Activated CD8-positive, alpha-beta T cell treated with anti-CD3 and anti-CD28 coated beads, Interleukin-2, amount 10 ng/mL, durations not matched to agents 7 days and 5 days (primary cell): ENCODE measurements around the gene NOX3. TPM values are rescaled to one million over a fixed set of nuclear protein-coding genes. Genes with fewer than 3 reads are reported as not detected.

Source experiments
- ATAC-seq: fragments of 150-1000 bp; cut with Tn5 transposase; one replicate; pipeline ENCODE4 v1.10.0; 2021; ENCODE audit warnings: moderate library complexity
- CTCF ChIA-PET: fragments of 350-600 bp; sonication (Branson Sonifier 250); formaldehyde crosslinking; loops from one replicate; lab custom pipeline; 2021; ENCODE audit warnings: antibody characterized with exemption; lab: Charles Lee
- POLR2A ChIA-PET: fragments of 350-600 bp; sonication (Branson Sonifier 250); formaldehyde crosslinking; loops from one replicate; lab custom pipeline; 2021; ENCODE audit warnings: antibody characterized with exemption; lab: Charles Lee
- DNase-seq: peaks from one replicate; pipeline ENCODE4 v3.0.0-alpha.2; 2020
- H3K27ac Mint-ChIP-seq: one replicate; pipeline ENCODE4 v1.8.0; 2021; ENCODE audit warnings: mild to moderate bottlenecking, mixed read lengths
- H3K27me3 Mint-ChIP-seq: one replicate; pipeline ENCODE4 v1.8.0; 2021; ENCODE audit warnings: low read depth, mixed read lengths
- H3K36me3 Mint-ChIP-seq: one replicate; pipeline ENCODE4 v1.8.0; 2021; ENCODE audit warnings: low read depth, mixed read lengths
- H3K4me1 Mint-ChIP-seq: one replicate; pipeline ENCODE4 v1.8.0; 2021; ENCODE audit warnings: low read depth, mixed read lengths
- H3K4me3 Mint-ChIP-seq: one replicate; pipeline ENCODE4 v1.8.0; 2021; ENCODE audit warnings: mild to moderate bottlenecking, mixed read lengths
- H3K9me3 Mint-ChIP-seq: one replicate; pipeline ENCODE4 v1.8.0; 2022; ENCODE audit warnings: mixed read lengths; ENCODE audit not compliant: insufficient read depth
- total RNA-seq, 2 experiments: library from RNA; stranded (reverse); gene quantifications; one replicate each; pipeline ENCODE4 v1.2.3, GENCODE V29; 2021

Gene NOX3
- total RNA-seq, 2 experiments from 2014 or later: not detected

- Mint-ChIP-seq H3K4me3 (no peak overlapping the region), H3K27me3 (no peaks in the 10 kb centered on the region), H3K9me3 (no peaks in the 10 kb centered on the region), H3K36me3 (no peaks in the 10 kb centered on the region), H3K4me1 (peaks cover 18% of the 10 kb centered on the region), H3K27ac (no peak overlapping the region)
- DNase-seq (no peak), ATAC-seq (no peak)
- CTCF ChIA-PET: no interaction called here
- POLR2A ChIA-PET: no interaction called here
These were observed 13.1 kb downstream of the NOX3 start for GRCh38 chr6:155442562-155442961.

- POLR2A ChIA-PET: interaction anchor here (0.7 kb wide), 1 partner anchor 22 kb away, joined by 4 read pairs; no protein-coding TSS in a partner anchor
- H3K9me3 Mint-ChIP-seq: no peaks in the 10 kb centered on the region
- H3K27me3 Mint-ChIP-seq: no peaks in the 10 kb centered on the region
- no peak overlapping the region for H3K27ac Mint-ChIP-seq
- H3K4me3 Mint-ChIP-seq: no peak overlapping the region
- ATAC-seq (no peak), DNase-seq (no peak)
- H3K36me3 Mint-ChIP-seq: no peaks in the 10 kb centered on the region
- peaks cover 18% of the 10 kb centered on the region for H3K4me1 Mint-ChIP-seq
- CTCF ChIA-PET: no interaction called here
These were observed 14.6 kb downstream of the NOX3 start for GRCh38 chr6:155441112-155441465.

DNA sequence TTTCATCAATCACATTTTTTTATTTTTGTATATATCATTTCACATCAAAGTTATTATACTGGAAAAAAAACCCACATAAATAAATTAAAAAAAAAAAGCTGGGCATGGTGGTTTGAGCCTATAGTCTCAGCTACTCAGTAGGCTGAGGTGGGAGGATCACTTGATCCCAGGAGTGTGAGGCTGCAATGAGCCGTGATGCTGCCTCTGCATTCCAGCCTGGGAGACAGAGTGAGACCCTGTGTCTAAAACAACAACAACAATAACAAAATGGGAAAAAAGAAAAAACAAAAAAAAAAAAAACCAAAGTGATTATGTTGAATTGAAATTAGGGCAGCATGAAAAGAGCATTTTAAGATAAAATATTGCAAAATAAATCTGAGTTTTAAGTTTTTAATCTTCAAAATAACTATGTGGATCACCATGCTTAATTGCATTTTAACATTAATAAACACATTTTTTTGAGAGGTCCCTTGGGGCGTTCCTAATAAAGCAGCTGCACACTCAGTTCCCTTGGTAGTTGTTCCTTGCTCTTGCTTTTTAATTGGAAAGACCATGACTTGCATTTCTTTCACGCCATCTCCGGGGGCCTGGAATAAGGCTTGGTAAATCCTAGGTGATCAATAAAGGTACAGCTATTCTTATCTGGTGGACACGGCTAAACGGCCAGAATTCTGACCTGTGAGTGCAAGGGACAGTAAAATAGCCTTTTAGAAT is 15.1 kb downstream of the NOX3 start:
- CTCF ChIA-PET: no interaction called here
- no peaks in the 10 kb centered on the region for H3K36me3 Mint-ChIP-seq
- H3K4me1 Mint-ChIP-seq: peaks cover 17% of the 10 kb centered on the region

GRCh38 chr6:155439376-155439775 is 16.3 kb downstream of the NOX3 start:
- no peaks in the 10 kb centered on the region for H3K36me3 Mint-ChIP-seq
- H3K27ac Mint-ChIP-seq: no peak overlapping the region
- ChIA-PET POLR2A (no interaction called here), CTCF (no interaction called here)
- no peak for DNase-seq
- H3K27me3 Mint-ChIP-seq: no peaks in the 10 kb centered on the region
- H3K4me1 Mint-ChIP-seq: peaks cover 5% of the 10 kb centered on the region
- ATAC-seq: no peak
- H3K4me3 Mint-ChIP-seq: no peak overlapping the region
- no peaks in the 10 kb centered on the region for H3K9me3 Mint-ChIP-seq

More for the DNA sequence above, 15.1 kb downstream of the NOX3 start:
- Mint-ChIP-seq H3K27ac (no peak overlapping the region), H3K4me3 (no peak overlapping the region), H3K9me3 (no peaks in the 10 kb centered on the region), H3K27me3 (no peaks in the 10 kb centered on the region)
- POLR2A ChIA-PET: no interaction called here
- ATAC-seq (no peak), DNase-seq (no peak)

- H3K4me3 Mint-ChIP-seq: no peak overlapping the region
- H3K36me3 Mint-ChIP-seq: no peaks in the 10 kb centered on the region
- DNase-seq (no peak), ATAC-seq (no peak)
- no peaks in the 10 kb centered on the region for H3K4me1 Mint-ChIP-seq
- no peaks in the 10 kb centered on the region for H3K9me3 Mint-ChIP-seq
- POLR2A ChIA-PET: no interaction called here
- H3K27me3 Mint-ChIP-seq: no peaks in the 10 kb centered on the region
- CTCF ChIA-PET: no interaction called here
- no peak overlapping the region for H3K27ac Mint-ChIP-seq
These were observed 18.5 kb downstream of the NOX3 start for GRCh38 chr6:155436981-155437749.

DNA sequence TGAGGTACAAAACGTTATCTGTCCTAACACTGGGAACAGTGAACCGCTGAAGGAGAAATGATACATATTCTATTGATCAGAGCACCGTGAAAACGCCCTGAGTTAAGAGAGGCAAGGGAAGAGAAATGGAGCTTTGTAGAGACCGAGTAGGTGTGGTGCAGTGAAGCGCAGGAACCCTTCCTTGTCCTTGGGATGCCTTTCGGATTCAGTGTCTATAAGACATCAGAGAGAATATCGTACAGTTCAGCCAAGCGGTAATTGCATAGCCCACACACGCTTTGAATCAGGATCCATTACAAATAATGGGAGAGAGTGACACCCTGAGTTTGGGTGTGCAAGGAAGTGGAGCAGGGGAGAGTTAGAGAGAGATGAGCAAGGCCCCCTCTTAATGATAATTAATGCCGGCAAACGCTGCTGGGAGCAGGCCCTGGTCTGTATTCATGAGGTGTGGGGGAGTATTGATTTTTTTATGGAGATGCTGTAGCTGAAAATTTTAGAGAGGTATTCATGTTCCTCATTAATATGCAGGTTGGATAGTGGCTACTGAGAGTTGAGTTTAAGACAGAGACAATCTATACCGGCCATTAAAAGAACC is 20.7 kb downstream of the NOX3 start:
- no peak for ATAC-seq
- POLR2A ChIA-PET: interaction anchor here (0.5 kb wide), 1 partner anchor 106 kb away, joined by 3 read pairs; no protein-coding TSS in a partner anchor
- Mint-ChIP-seq H3K4me3 (no peak overlapping the region), H3K36me3 (no peaks in the 10 kb centered on the region), H3K4me1 (no peaks in the 10 kb centered on the region), H3K27ac (no peak overlapping the region), H3K27me3 (no peaks in the 10 kb centered on the region), H3K9me3 (no peaks in the 10 kb centered on the region)
- CTCF ChIA-PET: no interaction called here
- DNase-seq: no peak

- Mint-ChIP-seq H3K4me3 (no peak overlapping the region), H3K36me3 (no peaks in the 10 kb centered on the region), H3K27me3 (no peaks in the 10 kb centered on the region), H3K9me3 (no peaks in the 10 kb centered on the region), H3K4me1 (no peaks in the 10 kb centered on the region), H3K27ac (no peak overlapping the region)
- DNase-seq (no peak), ATAC-seq (no peak)
- ChIA-PET POLR2A (no interaction called here), CTCF (no interaction called here)
These were observed 21.5 kb downstream of the NOX3 start for GRCh38 chr6:155434096-155434495.

- ChIA-PET CTCF (no interaction called here), POLR2A (no interaction called here)
- H3K4me1 Mint-ChIP-seq: no peaks in the 10 kb centered on the region
- no peak overlapping the region for H3K4me3 Mint-ChIP-seq
- H3K9me3 Mint-ChIP-seq: no peaks in the 10 kb centered on the region
- H3K36me3 Mint-ChIP-seq: no peaks in the 10 kb centered on the region
- H3K27ac Mint-ChIP-seq: no peak overlapping the region
- DNase-seq (no peak), ATAC-seq (no peak)
- H3K27me3 Mint-ChIP-seq: no peaks in the 10 kb centered on the region
These were observed 23.3 kb downstream of the NOX3 start for GRCh38 chr6:155432293-155432692.

DNA sequence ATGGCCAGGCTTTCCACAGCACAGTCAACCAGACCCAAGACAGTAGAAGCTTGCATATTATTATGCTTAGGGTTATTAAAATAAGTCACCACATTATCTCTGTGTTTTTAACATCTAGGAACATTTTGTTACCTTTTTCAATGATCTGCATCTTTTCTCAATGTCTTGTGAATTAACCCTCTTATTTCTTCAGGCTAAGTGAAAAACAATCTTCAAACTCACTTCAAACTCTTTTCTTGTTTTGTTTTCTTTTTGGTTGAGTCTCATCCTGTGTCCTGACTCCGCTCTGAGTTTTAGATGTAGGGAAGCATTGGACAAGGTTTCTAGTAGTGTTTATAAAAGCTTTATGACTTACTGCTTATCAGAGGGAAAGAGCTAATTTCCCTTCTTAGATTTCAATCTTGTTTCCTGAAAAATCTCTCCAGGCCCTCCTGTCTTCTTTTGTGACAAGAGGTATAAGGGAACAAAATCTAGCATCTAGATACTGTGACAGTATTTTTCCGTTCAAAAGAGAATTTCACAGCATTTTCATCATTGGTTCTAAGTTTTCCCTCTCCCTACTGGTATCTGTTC is 26.2 kb downstream of the NOX3 start:
- H3K4me1 Mint-ChIP-seq: no peaks in the 10 kb centered on the region
- POLR2A ChIA-PET: no interaction called here
- no peaks in the 10 kb centered on the region for H3K9me3 Mint-ChIP-seq
- H3K27ac Mint-ChIP-seq: no peak overlapping the region
- CTCF ChIA-PET: no interaction called here
- H3K36me3 Mint-ChIP-seq: no peaks in the 10 kb centered on the region
- DNase-seq (no peak), ATAC-seq (no peak)
- H3K4me3 Mint-ChIP-seq: no peak overlapping the region
- H3K27me3 Mint-ChIP-seq: no peaks in the 10 kb centered on the region

GRCh38 chr6:155426408-155426945 is 29.2 kb downstream of the NOX3 start:
- no peak for DNase-seq
- no peaks in the 10 kb centered on the region for H3K27me3 Mint-ChIP-seq
- H3K36me3 Mint-ChIP-seq: no peaks in the 10 kb centered on the region
- no peaks in the 10 kb centered on the region for H3K9me3 Mint-ChIP-seq
- H3K4me3 Mint-ChIP-seq: no peak overlapping the region
- H3K4me1 Mint-ChIP-seq: no peaks in the 10 kb centered on the region
- ChIA-PET CTCF (no interaction called here), POLR2A (no interaction called here)
- no peak for ATAC-seq
- H3K27ac Mint-ChIP-seq: no peak overlapping the region

GRCh38 chr6:155424181-155424580 is 31.5 kb downstream of the NOX3 start:
- no peak for DNase-seq
- H3K9me3 Mint-ChIP-seq: no peaks in the 10 kb centered on the region
- no peak for ATAC-seq
- no peak overlapping the region for H3K4me3 Mint-ChIP-seq
- CTCF ChIA-PET: no interaction called here
- H3K36me3 Mint-ChIP-seq: no peaks in the 10 kb centered on the region
- POLR2A ChIA-PET: no interaction called here
- H3K4me1 Mint-ChIP-seq: peaks cover 8% of the 10 kb centered on the region
- H3K27me3 Mint-ChIP-seq: no peaks in the 10 kb centered on the region
- no peak overlapping the region for H3K27ac Mint-ChIP-seq

DNA sequence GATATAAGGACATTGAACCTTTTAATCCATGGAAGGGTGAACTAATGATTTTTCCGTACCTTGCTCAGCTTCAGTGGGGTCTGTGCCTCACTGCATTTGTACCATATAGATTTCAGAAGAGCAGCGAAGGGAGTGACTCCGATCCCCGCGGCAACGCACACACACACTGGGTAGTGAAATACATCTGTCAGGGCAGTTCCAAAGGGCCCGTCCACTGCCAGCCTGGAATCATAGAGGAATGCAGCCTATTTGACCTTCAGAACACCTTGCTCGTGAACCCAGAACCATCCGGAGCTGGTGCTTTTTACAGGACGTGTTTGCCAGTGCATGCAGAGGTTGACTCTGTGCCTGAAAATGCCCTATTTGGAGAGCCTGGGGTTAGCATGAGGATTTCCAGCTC is 33.0 kb downstream of the NOX3 start:
- ChIA-PET POLR2A (no interaction called here), CTCF (no interaction called here)
- no peaks in the 10 kb centered on the region for H3K27me3 Mint-ChIP-seq
- DNase-seq: no peak
- ATAC-seq: no peak
- H3K4me1 Mint-ChIP-seq: peaks cover 24% of the 10 kb centered on the region
- no peaks in the 10 kb centered on the region for H3K36me3 Mint-ChIP-seq
- no peak overlapping the region for H3K27ac Mint-ChIP-seq
- no peak overlapping the region for H3K4me3 Mint-ChIP-seq
- no peaks in the 10 kb centered on the region for H3K9me3 Mint-ChIP-seq
